GM23338 (cell line): Measurements from ENCODE around the gene HPS3. TPM values are rescaled to one million over a fixed set of nuclear protein-coding genes. Genes with fewer than 3 reads are reported as not detected.

Experiments
- ATAC-seq: fragments of 200-7000 bp; cut with Tn5 transposase; 3 replicates; pipeline ENCODE4 v1.9.1; 2020
- DNase-seq: peaks from one replicate; pipeline ENCODE4 v3.0.0-alpha.2; 2015; ENCODE audit warnings: low spot score
- H2AFZ ChIP-seq: fragments of 200-600 bp; sonication (generic); 2 replicates; pipeline ENCODE4 v1.8.0; 2016; ENCODE audit warnings: antibody characterized with exemption, mild to moderate bottlenecking, moderate library complexity
- H3F3A ChIP-seq: fragments of 200-600 bp; sonication (generic); replicated peaks from 2 replicates; pipeline ENCODE4 v1.8.0; 2017; ENCODE audit warnings: antibody characterized with exemption, mixed run types, low read depth
- H3K27ac ChIP-seq: fragments of 200-600 bp; sonication (generic); 2 replicates; pipeline ENCODE4 v1.6.1; 2016; ENCODE audit warnings: low read depth
- H3K27me3 ChIP-seq: fragments of 200-600 bp; sonication (generic); 2 replicates; pipeline ENCODE4 v1.8.0; 2016; ENCODE audit warnings: mild to moderate bottlenecking, mixed run types, moderate library complexity; ENCODE audit not compliant: insufficient read depth
- H3K36me3 ChIP-seq: fragments of 200-600 bp; sonication (generic); 2 replicates; pipeline ENCODE4 v1.8.0; 2016; ENCODE audit warnings: mild to moderate bottlenecking; ENCODE audit not compliant: insufficient read depth
- H3K4me1 ChIP-seq: fragments of 200-600 bp; sonication (generic); 2 replicates; pipeline ENCODE4 v1.8.0; 2016; ENCODE audit warnings: mild to moderate bottlenecking, moderate library complexity; ENCODE audit not compliant: insufficient read depth
- H3K4me2 ChIP-seq: fragments of 200-600 bp; sonication (generic); 2 replicates; pipeline ENCODE4 v1.7.1; 2017; ENCODE audit warnings: mixed run types
- H3K4me3 ChIP-seq: fragments of 200-600 bp; sonication (generic); 2 replicates; pipeline ENCODE4 v1.6.1; 2016; ENCODE audit warnings: mixed run types
- H3K79me2 ChIP-seq: fragments of 200-600 bp; sonication (generic); replicated peaks from 2 replicates; pipeline ENCODE4 v1.8.0; 2017; ENCODE audit warnings: mild to moderate bottlenecking; ENCODE audit not compliant: insufficient read depth
- H3K9me2 ChIP-seq: fragments of 200-600 bp; sonication (generic); 2 replicates; pipeline ENCODE4 v1.8.0; 2017; ENCODE audit not compliant: insufficient read depth
- H4K20me1 ChIP-seq: fragments of 200-600 bp; sonication (generic); replicated peaks from 2 replicates; pipeline ENCODE4 v1.8.0; 2017; ENCODE audit warnings: mild to moderate bottlenecking; ENCODE audit not compliant: insufficient read depth
- H3K27ac Mint-ChIP-seq: 2 replicates; pipeline ENCODE4 v1.8.0; 2020; ENCODE audit warnings: inconsistent platforms, mild to moderate bottlenecking, moderate library complexity, mixed read lengths
- H3K27me3 Mint-ChIP-seq: 3 replicates; pipeline ENCODE4 v1.8.0; 2022; ENCODE audit warnings: low read depth, mild to moderate bottlenecking, moderate library complexity, mixed read lengths, inconsistent platforms; ENCODE audit not compliant: insufficient read depth, poor library complexity
- H3K36me3 Mint-ChIP-seq: 3 replicates; pipeline ENCODE4 v1.8.0; 2021; ENCODE audit warnings: low read depth, mild to moderate bottlenecking, inconsistent platforms, moderate library complexity, mixed read lengths
- H3K4me1 Mint-ChIP-seq: 3 replicates; pipeline ENCODE4 v1.8.0; 2020; ENCODE audit warnings: mild to moderate bottlenecking, inconsistent platforms, mixed read lengths
- H3K4me3 Mint-ChIP-seq: 3 replicates; pipeline ENCODE4 v1.8.0; 2021; ENCODE audit warnings: moderate library complexity, mild to moderate bottlenecking, inconsistent platforms, mixed read lengths
- H3K9me3 Mint-ChIP-seq: 3 replicates; pipeline ENCODE4 v1.8.0; 2020; ENCODE audit warnings: moderate library complexity, mild to moderate bottlenecking, inconsistent platforms, mixed read lengths
- CREB1 ChIP-seq: fragments of 250-450 bp; sonication (Bioruptor Pico); IDR thresholded peaks from 2 replicates; pipeline ENCODE4 v1.5.0; 2020; ENCODE audit warnings: low read depth, mild to moderate bottlenecking, moderate library complexity
- CTCF ChIP-seq, 2 experiments: fragments of 200-600 bp in 1 of 2; sonication (generic) in 1 of 2; conservative IDR thresholded peaks; 2 replicates each; pipeline versions ENCODE4 v1.5.1 to v1.6.1; 2016 to 2017; ENCODE audit warnings: antibody characterized with exemption in 2 of 2, low read depth in 2 of 2, mild to moderate bottlenecking in 2 of 2, moderate library complexity in 1 of 2
- ETS1 ChIP-seq: IDR thresholded peaks from 2 replicates; pipeline ENCODE4 v1.6.1; 2016; ENCODE audit warnings: antibody characterized with exemption
- EZH2 ChIP-seq: fragments of 200-600 bp; sonication (generic); IDR thresholded peaks from one replicate; pipeline ENCODE4 v1.8.0; 2017; ENCODE audit warnings: antibody characterized with exemption, mild to moderate bottlenecking, low read depth; ENCODE audit not compliant: unreplicated experiment
- EZH2phosphoT487 ChIP-seq: fragments of 200-600 bp; sonication (generic); IDR thresholded peaks from one replicate; pipeline ENCODE4 v1.8.1; 2018; ENCODE audit warnings: antibody characterized with exemption; ENCODE audit not compliant: unreplicated experiment
- JUNB ChIP-seq: IDR thresholded peaks from one replicate; pipeline ENCODE4 v1.6.1; 2016; ENCODE audit warnings: antibody characterized with exemption; ENCODE audit not compliant: unreplicated experiment
- NANOG ChIP-seq: IDR thresholded peaks from 2 replicates; pipeline ENCODE4 v1.6.1; 2016; ENCODE audit warnings: antibody characterized with exemption, borderline replicate concordance
- POLR2AphosphoS5 ChIP-seq: IDR thresholded peaks from 2 replicates; pipeline ENCODE4 v1.6.1; 2016; ENCODE audit warnings: antibody characterized with exemption, low read depth
- REST ChIP-seq: IDR thresholded peaks from one replicate; pipeline ENCODE4 v1.6.1; 2018; ENCODE audit warnings: antibody characterized with exemption; ENCODE audit not compliant: unreplicated experiment
- STAT1 ChIP-seq: IDR thresholded peaks from one replicate; pipeline ENCODE4 v1.6.1; 2016; ENCODE audit warnings: antibody characterized with exemption; ENCODE audit not compliant: unreplicated experiment
- ZNF331 ChIP-seq: fragments of 250-450 bp; sonication (Bioruptor Pico); IDR thresholded peaks from 2 replicates; pipeline ENCODE4 v1.5.0; 2020; ENCODE audit warnings: low read depth, mild to moderate bottlenecking, moderate library complexity
- polyA plus RNA-seq: library from polyadenylated mRNA; unstranded; fragments of >200 nt; fragmentation: Nextera tagmentation; extraction: Ambion mirVana; gene quantifications from 2 replicates; pipeline ENCODE4 v1.2.1, GENCODE V29; 2016
- total RNA-seq: library from RNA; depleted of rRNA; stranded (reverse); fragments of >200 nt; shearing (Covaris generic); gene quantifications from 2 replicates; pipeline ENCODE4 v1.2.3, GENCODE V29; 2014

HPS3 gene
- total and polyA plus RNA-seq, 2 experiments from 2014 or later, result 41.7 to 66.8 TPM

GRCh38 chr3:149215515-149215914 is 86.1 kb downstream of the HPS3 start (continued):
- TF ChIP-seq EZH2 (no peak), STAT1 (no peak), ZNF331 (CRISPR knock-in tag) (no peak), JUNB (no peak), NANOG (no peak)

- DNase-seq (no peak), ATAC-seq (no peak)
- Histone ChIP-seq H3K36me3 (no peaks in the 10 kb centered on the region), H3F3A (no peaks in the 10 kb centered on the region), H3K9me2 (0 out of 2 replicates have a peak, but pooled peaks cover 3% of the 10 kb centered on the region), H3K27ac (no peak overlapping the region), H3K27me3 (no peaks in the 10 kb centered on the region), H3K4me3 (no peak overlapping the region), H4K20me1 (no peaks in the 10 kb centered on the region), H3K79me2 (no peaks in the 10 kb centered on the region), H2AFZ (peak overlapping the region; percentile 80), H3K4me1 (peaks cover 7% of the 10 kb centered on the region), H3K4me2 (no peak overlapping the region)
- peaks cover 13% of the 10 kb centered on the region for H3K4me1 Mint-ChIP-seq
- H3K4me3 Mint-ChIP-seq, result no peak overlapping the region
- no peaks in the 10 kb centered on the region for H3K9me3 Mint-ChIP-seq
- peaks cover 3% of the 10 kb centered on the region; the same call in 1 of the 3 replicates for H3K36me3 Mint-ChIP-seq
- H3K27me3 Mint-ChIP-seq, result peaks cover 3% of the 10 kb centered on the region
- TF ChIP-seq CREB1 (no peak), EZH2 (no peak), JUNB (no peak), EZH2phosphoT487 (no peak), ZNF331 (CRISPR knock-in tag) (no peak), POLR2AphosphoS5 (no peak), REST (no peak), NANOG (no peak)
- no peak overlapping the region for H3K27ac Mint-ChIP-seq
Observed at GRCh38 chr3:149216193-149216869, 86.9 kb downstream of the HPS3 start.

- DNase-seq (no peak), ATAC-seq (no peak)
- H3K27me3 ChIP-seq, result no peaks in the 10 kb centered on the region
- H3K27ac Mint-ChIP-seq, result no peak overlapping the region
- no peak overlapping the region for H3K4me3 ChIP-seq
- peaks cover 3% of the 10 kb centered on the region for H3K27me3 Mint-ChIP-seq
- no peak overlapping the region for H3K4me2 ChIP-seq
- no peaks in the 10 kb centered on the region for H3K9me3 Mint-ChIP-seq
- no peak overlapping the region for H3K27ac ChIP-seq
- H3K79me2 ChIP-seq, result no peaks in the 10 kb centered on the region
- H2AFZ ChIP-seq, result peak overlapping the region; percentile 40
- H3K4me1 ChIP-seq, result peaks cover 7% of the 10 kb centered on the region
- no peaks in the 10 kb centered on the region for H3F3A ChIP-seq
- 0 out of 2 replicates have a peak, but pooled peaks cover 3% of the 10 kb centered on the region for H3K9me2 ChIP-seq
- no peaks in the 10 kb centered on the region for H3K36me3 ChIP-seq
- peaks cover 13% of the 10 kb centered on the region for H3K4me1 Mint-ChIP-seq
- H4K20me1 ChIP-seq, result no peaks in the 10 kb centered on the region
- H3K36me3 Mint-ChIP-seq, result peaks cover 3% of the 10 kb centered on the region; the same call in 1 of the 3 replicates
- no peak overlapping the region for H3K4me3 Mint-ChIP-seq
- TF ChIP-seq STAT1 (no peak), ZNF331 (CRISPR knock-in tag) (no peak), ETS1 (no peak), CTCF (conservative IDR thresholded peaks at IDR 0.05; ENCODE audit: low read depth in 2 of 2) (no peak)
Observed at GRCh38 chr3:149217347-149217746, 87.9 kb downstream of the HPS3 start.
